HG03457 (cell line): ENCODE data around the gene POLR2C.

ENCODE experiments used
- ATAC-seq: cut with Tn5 transposase; IDR thresholded peaks from one replicate; pipeline ENCODE4 v1.9.1; 2021; ENCODE audit warnings: moderate number of reproducible peaks; ENCODE audit not compliant: unreplicated experiment

Gene POLR2C

DNA sequence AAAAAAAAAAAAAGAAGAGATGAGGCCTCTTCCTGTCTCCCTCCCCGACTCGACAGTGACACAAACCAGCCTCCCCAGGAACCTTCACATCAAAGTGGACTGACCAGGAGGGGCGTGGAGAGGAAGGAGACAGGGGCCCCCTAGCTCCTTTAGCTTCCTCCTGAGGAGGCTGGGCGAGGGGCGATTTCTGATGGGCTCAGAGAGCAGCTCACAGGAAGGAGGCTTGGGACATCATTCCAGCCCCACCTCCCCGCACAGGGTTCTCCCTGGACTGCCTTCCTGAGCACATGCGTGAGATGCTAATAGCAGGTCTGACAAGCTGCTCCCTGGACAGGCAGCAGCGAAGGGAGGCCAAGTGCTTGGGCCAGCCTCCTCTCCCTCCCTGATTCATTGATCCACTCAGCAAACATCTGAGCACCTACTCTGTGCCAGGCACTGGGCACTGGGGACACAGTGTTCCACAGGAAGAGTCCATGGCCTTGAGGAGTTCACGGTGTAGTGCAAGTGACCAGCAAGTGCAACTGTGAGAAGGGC lies 38.2 kb downstream of the POLR2C start:
- ATAC-seq = no peak

DNA sequence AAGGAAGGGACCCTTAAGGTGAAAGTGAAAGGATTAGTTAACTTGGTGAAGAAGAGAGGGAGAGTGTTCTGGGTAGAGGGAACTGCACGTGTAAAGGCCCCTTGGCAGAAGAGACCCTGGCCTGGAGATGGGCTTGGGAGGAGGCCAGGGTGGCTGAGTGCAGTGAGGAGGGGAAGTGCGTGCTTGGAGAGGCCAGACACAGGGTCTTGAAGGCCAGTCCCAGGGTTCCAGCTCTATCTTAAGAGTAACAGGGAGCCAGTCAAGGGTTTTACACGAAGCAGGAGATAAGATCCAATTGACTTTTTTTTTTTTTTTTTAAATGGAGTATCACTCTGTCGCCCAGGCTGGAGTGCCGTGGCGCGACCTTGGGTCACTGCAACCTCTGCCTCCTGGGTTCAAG lies 39.0 kb downstream of the POLR2C start:
- ATAC-seq = no peak

DNA sequence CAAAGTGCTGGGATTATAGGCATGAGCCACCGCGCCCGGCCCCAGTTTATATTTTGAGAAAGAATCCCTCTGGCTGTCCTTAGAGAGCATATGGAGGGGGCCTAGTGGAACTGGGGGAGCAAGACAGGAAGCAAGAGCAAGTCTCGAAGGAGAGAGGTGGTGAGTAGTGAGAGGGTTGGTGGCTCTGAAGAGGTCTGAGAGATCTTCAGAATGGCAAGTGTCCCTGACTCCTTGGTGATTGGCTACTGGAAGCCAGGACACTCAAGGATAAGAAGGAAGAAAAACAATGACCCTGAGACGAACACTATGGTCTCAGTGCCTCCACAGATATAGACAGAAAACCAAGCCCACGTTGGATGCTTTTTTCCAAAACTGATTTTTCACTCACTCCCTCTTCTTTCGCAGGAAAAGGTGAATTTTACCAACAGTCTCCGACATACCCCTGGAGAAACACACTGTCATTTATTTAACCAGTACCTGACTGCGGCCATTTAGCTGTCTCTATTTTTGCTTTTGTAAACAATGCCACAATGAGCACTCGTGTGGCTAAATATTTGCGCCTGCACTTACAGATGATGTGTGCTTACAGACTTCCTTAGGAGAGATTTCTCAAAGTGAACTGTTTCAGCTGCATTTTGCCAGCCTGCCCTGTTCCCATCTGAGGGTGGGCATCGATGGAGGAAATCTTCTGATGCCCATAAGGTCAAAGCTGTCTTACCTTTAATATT lies 39.7 kb downstream of the POLR2C start:
- ATAC-seq = no peak

DNA sequence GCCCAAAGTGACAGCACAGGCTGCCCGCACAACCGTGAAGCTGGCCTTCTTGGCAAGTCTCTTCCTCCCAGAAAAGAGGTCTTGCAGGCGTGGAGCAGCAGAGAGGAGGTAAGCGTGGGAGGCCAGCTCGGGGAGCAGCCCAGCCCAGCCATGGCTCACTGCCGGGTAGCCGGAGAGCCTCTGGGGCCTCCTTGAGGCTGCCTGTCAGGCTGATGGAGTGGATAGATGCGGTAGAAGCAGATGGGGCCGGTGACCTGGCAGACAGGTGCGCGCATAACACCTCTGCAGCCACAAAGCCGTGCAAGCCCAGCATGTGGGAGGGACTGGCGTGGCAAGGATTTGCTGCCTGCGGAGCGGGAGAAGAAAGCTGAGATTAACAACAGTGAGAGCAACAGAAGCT lies 40.9 kb downstream of the POLR2C start:
- no peak for ATAC-seq

DNA sequence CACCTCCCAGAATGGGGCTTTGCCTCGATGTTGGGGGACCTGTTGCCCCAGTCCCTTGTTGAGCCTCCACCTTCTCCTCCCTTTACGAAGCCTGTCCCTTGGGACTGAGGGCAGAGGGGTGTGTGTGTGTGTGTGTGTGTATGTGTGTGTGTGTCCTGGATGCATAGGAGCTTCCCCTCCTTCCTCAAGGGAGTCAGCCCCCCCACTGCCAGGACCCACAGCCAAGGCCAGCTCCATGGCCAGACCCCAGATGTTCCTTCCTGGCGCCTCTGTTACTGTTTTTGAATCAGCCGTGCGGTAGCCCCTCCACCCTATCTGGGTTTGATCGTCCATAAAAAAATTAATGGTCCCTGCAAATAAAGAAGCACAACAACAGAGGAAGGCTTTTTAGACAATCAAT lies 41.5 kb downstream of the POLR2C start:
- ATAC-seq = no peak

DNA sequence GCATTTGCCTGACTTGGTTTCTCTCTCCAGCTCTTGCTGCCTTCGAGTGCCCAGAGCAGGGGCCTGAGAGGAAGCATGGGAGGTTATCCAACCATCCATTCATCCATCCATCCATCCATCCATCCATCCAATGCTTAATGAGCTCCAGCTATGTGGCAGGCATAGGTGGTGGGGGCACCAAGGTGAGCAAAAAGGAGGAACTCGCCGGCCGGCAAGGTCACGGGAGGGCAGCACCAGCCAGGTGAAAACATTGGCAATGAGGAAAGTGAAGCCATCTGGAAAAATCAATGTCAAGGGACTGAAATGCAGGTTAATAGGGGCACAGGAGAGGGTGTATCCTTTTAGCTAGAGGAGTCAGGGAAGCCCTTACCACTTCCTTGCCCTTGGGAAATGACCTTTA lies 42.0 kb downstream of the POLR2C start:
- ATAC-seq = no peak

DNA sequence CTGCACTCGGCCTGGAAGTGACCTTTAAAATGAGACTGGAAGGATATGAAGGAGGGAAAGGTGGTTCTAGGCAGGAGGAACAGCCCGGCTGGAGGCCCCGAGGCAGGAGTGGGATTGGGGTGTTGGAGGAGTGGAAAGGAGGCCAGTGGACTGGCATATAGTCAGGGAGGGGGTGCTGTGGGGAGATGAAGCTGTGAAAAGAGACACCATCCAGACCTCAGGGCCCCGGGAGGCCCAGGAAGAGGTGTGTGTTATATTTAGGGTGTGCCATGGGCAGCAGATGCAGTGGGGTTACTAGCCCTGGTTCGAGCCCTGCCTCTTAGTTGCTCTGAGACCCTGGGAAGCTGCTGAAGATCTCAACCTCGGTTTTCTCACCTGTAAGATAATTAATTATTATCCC lies 42.7 kb downstream of the POLR2C start:
- ATAC-seq = no peak

DNA sequence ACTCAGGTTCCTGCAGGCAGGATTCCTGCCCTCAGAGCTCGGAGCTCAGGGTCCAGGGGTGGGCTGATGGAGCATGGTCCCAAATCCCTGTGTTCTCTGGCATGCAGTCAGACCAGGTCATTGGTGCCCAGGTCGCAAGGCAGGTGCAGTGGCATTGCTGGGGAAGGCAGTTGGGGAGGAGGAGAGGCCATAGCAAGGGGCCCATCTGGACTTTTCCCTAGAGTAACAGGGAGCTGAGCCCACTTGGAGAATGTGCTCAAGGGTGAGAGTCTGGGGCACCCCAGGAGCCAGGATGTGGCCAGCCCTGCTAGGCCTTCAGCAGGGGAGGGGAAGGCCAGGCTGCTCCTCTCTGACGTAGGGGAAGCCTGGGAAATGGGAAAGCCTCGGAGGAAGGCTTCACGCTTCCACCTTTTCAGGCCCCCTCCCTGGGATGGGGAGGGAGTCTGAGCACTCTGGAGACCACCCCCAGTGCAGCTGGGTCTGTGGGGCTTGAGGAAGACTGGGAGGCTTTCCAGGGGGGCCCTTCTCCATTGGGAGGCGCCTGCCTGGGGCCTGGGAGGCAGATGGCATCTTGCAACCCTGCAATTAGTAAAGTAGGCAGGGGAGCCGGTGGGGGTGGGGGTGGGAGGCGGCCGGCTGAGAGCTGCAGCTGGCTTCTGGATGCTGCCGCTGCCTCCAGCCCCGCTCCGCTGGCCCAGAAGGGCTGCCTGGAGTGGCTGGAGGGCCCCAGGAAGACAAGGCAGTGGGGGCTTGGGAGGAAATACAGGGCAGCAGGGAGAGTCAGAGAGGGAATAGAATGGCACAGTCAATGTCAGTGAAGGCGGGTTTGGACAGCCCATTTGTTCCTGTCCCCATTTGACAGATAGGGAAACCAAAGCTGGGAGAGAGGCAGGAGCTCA lies 44.9 kb downstream of the POLR2C start:
- no peak for ATAC-seq

DNA sequence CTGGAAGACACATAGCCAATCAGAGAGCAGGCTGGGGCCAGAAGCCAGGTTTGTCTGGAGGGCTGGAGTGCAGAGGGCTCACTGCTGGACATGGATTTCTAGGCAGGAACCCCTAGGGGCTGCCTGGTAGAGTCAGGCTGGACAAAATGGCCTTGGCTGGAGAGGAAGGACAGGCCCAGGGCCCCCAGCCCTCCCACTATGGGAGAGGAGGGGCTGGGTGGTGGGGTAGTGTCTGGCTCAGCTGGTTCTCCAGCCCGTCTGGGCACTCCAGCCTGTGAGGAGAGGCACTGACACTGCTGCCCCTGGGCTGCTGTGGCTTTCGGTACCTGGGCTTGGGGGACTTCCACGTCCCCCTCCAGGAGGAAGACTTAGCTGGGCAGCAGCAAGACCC lies 45.6 kb downstream of the POLR2C start:
- ATAC-seq = no peak

DNA sequence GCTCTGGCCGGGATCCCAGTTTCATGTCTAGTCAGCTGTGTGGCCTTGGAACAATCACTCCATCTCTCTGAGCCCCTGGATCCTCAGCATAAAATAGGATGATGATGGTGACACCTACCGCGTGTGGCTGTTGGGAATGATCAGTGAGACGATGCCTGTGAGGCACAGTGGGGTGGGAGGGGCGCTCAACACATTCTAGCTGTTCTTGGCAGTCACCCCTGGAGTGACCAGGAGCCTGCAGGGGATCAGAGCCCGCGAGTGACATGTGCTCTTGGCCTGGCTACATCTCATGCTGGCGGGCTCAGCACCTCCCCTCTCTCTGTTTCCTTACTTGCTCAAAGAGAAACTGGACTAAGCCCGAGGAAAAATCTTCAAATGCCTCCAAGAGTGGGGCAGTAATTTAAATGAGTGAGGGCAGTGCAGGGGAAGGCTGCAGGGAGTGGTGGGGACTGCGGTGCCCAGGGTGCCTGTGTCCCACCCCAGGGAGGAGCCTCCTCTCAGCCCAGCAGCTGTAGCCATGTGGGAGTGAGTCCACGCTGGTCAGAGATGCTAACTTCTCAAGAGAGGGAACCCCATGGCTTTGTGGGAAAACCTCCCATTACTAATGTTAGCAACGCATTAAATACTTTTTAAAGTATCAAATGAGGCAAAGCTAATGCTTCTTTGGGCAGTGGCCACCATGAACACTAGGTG lies 46.9 kb downstream of the POLR2C start:
- no peak for ATAC-seq

DNA sequence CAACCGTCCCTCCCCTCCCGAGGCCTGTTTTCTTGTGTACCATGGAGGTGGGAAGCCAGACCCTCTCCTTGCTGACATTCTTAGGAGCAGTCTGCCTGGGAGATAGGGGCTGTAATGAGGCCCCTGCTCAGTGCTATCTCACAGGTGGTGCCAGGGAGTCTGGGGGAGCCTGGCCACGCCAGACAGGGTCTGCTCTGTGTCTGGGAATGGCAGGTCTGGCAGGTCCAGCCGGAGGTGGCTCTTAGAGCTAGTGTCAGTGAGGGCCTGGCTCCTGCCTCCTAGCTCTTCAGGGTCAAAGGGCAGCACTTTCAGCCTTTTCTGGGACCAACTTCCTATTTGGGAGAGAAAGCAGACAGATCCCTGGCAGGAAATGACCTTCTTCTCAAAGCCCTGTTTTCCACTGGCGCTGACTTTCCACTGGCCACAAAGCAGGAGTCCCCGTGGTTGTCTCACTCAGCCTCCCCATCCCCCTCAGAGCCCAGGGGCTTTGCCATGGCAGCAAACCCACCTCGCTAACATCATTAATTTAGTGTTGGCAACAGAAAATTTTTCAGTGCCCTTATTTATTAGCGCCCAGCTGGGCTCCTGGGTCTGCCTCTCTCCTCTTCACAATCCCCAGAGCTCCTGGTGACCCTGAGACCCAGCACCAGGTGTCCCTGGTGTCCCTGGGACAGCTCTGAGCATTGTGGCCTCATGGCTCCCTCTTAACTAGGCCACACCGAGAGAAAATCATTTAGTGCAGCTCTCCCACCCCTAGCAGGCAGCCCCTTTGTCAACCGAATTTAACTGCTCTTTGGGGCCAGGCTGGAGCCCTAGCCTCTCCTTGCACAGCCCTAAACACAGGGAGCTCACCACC lies 47.8 kb downstream of the POLR2C start:
- no peak for ATAC-seq

DNA sequence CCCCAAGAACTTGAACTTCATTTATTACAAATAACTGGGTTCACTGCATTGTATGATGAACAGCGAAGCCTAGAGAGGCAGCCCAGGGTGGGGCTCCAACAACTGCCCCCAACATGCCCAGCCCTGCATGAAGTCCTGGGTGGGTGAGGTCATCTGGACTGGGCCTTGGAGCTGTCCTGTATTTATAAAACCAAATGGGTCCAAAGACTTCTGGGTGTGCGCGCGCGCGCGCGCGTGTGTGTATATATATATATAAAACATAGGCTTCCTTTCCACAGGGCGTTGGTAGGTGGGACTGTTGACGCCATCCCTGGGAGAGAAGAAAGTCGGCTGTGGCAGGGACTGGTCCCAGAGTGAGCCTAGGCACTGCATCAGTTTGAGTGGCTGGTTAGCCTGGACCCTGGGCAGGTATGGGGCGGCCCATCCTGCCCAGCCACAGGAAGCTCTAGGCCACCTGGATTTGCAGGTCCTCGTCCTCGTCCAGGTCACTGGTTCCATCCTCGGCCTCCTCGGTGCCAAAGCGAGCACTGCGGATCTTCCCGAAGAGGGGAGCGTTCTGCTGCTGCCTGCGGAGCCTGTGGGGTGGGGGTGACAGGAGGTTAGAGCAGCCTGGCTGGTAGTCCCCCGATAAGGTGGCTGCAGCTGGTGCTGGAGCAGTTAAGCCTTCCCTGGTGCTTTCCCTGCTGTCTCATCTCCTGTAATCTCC lies 50.0 kb downstream of the POLR2C start:
- ATAC-seq = no peak

DNA sequence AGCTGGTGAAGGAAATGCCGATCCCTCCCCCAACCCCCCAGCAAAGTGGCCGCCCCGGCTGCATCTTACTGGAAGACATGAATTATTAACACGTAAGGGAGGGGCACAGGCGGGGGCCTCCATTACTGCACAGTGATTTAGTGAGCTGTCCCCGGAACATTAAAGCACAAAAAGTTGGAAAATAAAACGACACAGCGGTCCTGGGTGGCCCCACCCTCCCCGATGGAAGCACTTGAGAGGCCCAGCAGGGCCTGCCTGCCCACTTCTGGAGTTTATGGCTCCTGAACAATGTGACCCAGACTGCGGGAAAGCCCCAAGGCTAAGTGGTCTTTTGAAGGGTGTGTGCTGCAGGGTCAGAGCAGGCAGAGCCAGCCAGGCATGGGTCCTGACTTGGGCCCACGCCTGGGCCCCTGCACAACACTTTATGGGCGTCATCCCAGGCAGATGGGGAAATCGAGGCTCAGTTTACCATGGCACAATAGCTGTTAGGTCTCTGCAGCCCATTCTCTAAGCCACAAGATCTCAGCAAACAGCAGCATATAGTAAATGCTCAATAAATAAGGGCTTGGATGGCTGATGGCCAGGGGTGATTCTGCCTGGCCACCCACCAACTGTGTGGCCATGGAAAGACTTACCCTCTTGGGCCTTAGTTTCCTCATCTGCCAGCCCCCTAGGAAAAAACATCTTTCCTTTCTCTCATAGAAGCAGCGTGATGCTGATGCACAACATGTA lies 51.1 kb downstream of the POLR2C start:
- ATAC-seq = no peak

DNA sequence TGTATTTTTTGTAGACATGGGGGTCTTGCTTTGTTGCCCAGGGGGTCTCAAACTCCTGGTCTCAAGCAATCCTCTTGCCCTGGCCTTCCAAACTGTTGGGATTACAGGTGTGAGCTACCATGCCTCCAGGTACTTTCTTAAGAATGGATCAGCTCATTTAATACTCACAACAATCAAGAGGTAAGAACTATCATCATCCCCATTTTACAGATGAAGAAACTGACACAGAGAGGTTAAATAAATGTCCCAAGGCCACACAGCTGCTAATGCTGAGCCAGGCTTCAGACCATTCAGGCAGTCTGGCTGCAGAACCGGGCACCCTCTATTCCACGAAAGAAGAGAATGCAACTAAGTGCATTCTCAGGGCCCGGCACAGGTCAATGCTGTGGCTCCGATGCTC lies 51.9 kb downstream of the POLR2C start:
- ATAC-seq = no peak

DNA sequence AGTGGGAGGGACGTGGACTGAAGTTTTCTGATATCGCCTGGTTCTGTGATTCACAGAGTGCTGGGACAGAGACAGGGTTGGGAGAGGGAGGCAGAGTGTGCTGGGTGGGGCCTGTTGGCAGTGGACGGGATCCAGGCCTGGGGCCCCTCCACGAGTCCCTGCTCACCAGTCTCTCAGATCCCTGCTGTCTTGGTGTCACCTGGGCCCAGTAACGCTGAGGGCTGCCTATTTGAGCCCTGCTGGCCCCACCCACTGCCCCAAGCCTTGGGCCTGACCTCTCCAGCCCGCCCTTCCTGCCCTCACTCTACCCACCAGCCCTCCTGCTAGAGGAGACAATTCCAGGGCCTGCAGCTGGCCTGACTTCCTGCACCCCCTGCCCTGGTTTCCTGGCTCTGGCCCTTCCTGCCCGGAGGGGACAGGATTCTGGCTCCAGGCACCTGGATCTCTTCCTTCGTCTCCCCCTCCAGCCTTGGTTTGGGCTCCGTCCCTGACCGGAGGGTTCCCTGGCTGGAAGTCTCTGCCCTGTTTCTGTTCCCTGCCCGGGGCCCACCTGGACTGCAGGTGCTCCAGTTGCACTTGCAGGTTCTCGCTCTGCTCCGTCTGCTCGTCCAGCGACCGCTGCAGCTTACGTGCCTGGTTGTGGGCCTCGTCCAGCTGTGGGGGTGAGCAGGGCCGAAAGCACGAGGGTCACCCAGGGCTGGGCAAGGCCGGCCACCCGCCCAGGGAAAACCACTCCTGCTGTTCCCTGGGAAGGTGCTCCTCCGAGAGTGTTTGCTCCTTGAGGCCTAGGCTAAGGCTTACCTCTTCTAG lies 52.5 kb downstream of the POLR2C start:
- ATAC-seq = no peak

DNA sequence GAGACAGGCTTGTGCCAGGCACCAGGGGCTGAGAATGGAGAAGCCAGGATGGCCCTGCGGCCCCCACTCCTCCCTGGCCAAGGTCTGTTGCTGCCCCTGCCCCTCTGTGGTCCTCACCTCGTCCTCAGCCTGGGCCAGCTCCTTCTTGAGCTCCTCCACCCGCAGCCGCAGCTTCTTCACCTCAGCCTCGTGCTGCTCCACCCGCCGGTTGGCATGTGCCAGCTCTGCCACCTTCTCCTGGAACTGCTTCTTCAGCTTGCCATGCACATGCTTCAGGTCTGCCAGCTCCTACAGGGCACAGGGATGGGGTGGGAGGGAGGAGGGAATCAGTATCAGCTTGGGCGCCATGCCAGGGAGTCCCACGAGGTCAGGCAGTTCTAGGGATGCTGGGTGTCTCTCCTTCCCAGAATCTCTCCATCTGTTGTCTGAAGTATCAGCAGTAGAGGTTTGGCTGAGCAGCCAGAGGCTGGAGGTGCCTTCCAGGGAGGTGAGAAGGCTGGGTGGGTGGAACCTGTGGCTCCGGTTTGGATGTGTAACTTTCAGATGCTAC lies 53.8 kb downstream of the POLR2C start:
- no peak for ATAC-seq

DNA sequence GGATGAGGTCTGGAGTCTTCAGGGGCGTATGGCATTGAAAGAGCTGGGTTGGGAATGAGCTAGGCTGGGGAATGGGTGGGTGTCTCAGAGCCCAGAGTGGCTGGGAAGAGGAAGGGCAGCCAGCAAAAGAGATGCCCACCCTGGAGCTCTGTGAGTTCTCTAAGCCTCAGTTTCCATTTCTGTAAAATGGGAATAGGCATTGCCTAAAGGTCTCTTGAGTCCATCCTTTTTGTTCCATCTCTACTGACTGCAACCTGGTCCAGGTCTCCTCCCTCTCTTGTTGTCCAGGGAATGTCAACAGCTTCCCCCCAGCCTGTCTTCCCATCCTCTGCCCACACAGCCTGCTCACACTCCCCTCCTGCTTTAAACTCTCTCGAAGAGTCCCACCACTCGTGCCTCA lies 54.3 kb downstream of the POLR2C start:
- ATAC-seq = no peak
